HUDEP-2 (cell line): ENCODE results near the gene PRKCA.

Experiments
- DNase-seq, 76 experiments: peaks; one replicate each; lab custom pipeline; 2025; ENCODE audit not compliant: unreplicated experiment in 76 of 76; lab: John Stamatoyannopoulos, UW

PRKCA gene

GRCh38 chr17:66836063-66837005 lies 533.9 kb downstream of the PRKCA start:
- no peak for DNase-seq

DNA sequence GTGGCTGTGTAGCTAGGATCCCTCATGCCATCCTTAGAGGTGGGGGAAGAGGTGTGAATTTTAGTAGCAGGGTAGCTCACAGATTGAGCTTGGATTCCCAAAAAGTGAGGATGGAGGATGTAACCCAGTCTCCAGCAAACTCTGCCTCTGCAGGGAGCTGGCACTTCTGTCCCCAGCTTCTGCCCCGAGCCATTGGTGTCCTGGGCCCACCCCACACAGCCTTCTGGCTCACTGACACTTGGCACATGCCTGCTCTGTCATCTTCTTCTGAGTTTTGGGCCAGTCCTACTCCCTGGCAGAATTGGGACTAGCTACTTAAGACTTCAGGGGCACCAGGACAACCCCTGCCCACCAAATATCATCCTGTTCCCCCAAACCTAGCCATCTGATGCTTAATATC lies 534.8 kb downstream of the PRKCA start:
- DNase-seq = no peak

DNA sequence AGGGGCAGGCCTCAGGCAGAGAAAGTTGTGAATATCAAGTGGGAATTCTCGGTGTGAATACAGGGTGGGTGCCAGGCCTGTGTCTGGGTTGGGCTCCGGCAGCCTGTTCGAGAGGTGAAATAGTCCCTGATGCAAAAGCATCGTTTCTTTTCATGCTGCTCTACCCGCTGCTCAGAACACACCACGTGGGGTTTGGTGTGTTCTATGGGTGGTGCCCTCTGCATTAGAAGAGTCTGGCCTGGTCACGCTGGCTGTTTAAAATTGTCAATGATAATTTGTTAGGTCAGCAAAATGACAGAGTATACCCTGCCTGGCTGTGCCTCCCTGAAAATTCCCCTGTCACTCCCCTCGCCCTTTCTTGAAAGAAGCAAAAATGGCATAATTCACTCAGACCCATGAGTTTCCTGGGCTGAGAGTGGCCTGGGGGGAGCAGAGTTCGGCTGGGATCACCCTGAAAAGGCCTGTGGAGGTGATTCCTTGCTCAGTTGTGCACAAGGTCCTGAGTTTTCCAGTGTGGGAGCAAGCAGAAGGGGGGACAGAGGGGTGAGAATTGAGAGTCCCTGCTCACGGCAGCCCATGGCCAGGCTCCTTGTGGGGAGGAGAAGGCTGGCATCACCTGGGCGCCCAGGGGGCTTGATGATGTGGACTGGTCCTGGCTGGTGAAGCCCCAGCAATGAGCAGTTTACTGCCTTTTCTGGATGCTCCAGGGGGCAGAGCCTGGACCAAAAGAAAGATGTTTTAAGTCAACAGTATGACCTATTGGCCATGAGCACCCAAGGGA lies 535.7 kb downstream of the PRKCA start:
- DNase-seq = no peak

- DNase-seq = no peak
Observed at GRCh38 chr17:66839616-66840015, 537.2 kb downstream of the PRKCA start.

GRCh38 chr17:66840061-66840460 lies 537.6 kb downstream of the PRKCA start:
- DNase-seq = no peak

GRCh38 chr17:66841328-66841727 lies 538.9 kb downstream of the PRKCA start:
- no peak for DNase-seq

DNA sequence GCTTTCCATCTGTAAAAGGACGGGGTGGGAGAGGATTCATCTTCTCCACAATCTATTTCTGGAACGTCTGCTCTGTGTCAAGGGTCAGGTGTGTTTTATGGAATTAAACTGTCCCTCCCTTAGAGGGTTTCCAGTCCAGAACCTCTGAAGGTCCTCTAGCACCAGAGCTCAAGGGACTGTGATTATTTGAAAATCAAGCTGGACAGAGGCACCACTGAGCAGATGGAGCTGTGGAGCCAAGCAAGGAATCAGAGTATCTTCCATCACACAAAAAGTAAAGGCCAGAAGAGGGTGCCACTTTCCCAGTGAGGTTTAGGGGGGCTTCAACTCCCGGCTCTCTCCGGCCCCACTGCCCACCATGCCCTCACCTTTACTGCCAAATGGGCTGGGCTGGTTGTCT lies 539.3 kb downstream of the PRKCA start:
- DNase-seq = no peak

DNA sequence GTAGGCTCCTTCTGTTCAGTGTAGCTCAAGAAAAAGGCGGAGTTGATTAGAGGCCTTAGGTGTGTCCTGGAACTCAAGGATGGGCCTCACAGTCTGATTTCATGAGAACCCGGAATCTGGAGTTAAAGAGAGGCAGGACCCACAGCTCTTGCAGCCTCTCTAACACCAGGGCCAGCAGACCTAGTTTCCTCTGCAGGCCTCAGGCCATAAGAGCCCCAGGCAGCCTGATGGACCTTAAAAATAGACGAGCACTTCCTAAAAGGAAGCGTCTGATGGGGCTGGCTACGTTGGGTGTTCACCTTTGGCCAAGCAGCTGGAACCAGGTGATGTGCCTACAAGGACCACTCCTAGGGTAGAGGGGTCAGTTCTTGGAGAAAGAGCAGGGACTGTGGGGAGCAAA lies 540.1 kb downstream of the PRKCA start:
- DNase-seq = no peak

GRCh38 chr17:66842959-66843358 lies 540.5 kb downstream of the PRKCA start:
- DNase-seq = no peak

DNA sequence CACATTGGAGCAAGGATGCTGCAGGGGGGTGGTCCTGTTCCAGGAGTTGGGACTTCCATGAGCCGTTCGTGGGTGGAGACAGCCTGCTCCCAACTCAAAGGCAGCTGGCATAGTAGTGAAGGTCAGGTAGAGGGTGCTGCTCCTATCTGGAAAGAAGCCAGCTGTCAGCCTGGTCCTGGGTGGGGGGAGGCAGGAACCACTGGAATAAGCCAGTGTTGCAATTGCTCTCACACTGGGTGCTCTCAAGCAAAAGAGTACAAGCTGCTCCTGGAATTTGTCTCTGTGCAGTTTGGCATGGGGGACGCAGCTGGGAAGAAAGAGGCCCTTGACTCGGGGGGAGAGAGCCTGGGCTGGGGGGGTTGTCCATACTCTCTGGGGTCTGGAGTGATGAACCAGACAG lies 541.2 kb downstream of the PRKCA start:
- no peak for DNase-seq

DNA sequence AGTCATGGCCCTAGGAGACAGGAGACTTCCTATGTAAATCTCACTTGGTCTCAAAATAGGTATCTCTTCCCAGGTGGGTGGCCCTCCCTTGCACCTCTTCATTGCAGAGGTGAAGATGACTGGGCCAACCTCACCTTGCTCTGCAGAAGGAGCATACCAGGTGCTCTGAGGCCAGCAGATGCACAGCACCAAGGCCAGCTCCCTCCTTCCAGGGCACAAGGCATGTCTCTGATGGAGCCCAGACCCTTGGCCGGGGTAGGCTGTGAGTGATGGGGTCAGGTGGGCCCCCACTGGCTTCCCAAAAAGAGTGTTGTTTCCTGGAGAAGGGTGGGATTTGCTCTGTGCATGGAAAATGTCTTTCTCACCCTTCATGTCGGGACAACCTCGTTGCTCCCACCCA lies 545.3 kb downstream of the PRKCA start:
- DNase-seq = no peak

DNA sequence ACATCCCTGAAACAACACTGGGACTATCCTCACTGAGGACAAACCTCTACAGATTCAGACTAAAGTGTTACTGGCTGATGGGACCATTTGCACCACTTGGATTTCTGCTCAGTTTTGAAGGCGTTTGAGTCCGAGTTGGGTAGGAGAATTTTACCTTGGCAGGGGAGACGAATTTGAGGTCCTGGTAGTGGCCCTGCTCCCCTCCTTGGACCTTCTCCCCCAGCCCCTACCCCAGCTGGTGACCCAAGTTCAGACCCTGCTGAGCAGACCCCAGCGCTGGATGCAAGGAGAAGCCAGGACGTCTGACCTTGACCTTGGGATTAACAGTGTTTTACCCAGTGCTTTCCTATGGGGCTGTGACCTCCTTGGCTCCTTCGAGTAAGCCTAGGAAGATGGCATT lies 546.1 kb downstream of the PRKCA start:
- DNase-seq = no peak

DNA sequence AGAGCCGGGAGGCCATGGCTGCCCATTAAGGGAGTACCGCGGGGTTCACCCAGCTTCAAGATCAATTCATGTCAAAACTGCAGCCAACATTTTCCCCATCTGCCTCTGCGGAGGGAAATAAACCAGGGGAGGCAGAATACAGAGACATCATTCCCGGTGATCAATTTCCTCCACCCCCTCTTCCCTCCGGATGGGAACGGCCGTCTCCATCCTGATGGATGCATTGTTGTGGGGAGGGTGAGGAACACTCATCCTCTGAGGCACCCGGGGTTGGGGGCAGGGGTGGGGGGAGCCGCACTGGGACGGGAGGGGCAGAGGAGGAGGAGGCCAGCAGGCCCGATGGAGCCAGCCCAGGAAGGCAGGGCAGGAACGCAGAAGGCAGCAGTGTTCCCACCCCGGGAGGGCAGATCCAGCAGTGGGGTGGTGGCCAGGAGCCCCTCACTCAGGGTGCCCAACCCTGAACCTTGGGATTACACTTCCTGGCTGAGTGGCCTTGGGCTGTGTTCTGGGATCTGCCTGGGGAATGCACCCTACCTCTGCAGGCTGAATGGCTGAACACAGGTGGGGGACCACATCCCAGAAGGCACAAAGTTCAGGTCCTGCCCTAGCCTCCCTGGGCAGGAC lies 546.7 kb downstream of the PRKCA start:
- DNase-seq = no peak

DNA sequence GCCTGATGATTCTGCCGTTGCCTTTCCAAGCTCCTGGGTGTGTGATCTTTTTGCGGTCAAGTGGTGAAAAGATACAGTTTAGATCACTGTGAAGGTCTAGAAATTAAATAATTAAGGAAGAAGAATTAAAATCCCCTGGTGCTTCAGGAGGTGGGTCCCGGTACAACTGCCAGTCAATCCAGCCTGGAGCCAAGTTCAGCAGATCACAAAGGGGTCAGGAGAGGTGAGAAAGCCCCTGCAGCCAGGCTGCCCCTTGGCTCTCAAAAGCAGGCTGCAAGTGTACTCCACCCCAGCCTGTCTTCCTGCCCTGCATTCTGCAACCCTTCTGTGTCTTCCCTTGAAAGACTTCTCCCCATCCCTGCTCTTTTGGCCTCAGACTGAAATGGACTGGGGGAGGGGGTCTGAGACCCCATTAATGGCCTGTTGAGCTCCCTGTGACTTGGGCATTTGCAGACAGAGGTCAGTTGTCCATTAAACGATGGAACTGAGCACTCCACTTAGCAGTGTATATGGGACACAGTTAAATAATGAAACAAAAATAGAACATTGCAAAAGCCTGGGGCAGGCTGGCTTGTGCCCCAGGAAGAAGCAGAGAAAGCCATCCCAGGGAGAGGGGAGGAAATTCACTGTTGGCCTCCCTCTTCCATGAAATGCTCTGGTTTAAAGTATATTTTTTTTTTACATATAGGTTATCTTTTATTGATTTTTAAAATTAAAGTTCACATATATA lies 547.6 kb downstream of the PRKCA start:
- DNase-seq = no peak

- no peak for DNase-seq
Observed at GRCh38 chr17:66850692-66851091, 548.3 kb downstream of the PRKCA start.

- peak in 41 of 76 experiments; percentile 0 to 67 (median 23) for DNase-seq
Observed at GRCh38 chr17:66855204-66855603, 552.8 kb downstream of the PRKCA start.

GRCh38 chr17:66858226-66859083 lies 556.0 kb downstream of the PRKCA start:
- DNase-seq = no peak

DNA sequence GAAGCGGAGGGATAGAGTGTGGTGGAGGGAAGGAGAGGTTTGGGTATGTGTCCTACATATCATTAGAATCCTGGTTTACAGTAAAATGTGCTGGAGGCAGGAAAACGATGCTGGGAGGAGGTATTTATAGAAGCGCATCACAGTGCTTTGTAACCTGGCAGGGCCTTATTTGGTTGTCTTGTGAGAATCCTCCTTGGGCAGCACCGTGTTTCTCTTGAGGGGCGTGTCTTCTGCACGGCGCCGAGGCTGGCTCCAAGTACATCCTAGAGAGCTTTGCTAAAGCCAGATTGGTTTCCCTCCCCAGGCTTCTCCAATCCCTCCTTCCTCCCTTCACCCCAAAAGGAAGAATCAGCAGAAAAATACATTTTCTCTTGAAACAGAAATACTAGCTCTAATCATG lies 556.9 kb downstream of the PRKCA start:
- DNase-seq = no peak

GRCh38 chr17:66860204-66860603 lies 557.8 kb downstream of the PRKCA start:
- DNase-seq = no peak
